Right cardiac atrium (tissue), 5 donors: ENCODE measurements around the gene SPTLC1. TPM values are rescaled to one million over a fixed set of nuclear protein-coding genes. Genes with fewer than 3 reads are reported as not detected.
"Not testable (repeated sequence)": the region's sequence is repeated elsewhere in the genome, so short reads cannot be mapped to it uniquely, and the experiment has no call there.

ENCODE experiments used
- ATAC-seq, 2 donors: fragments of 200-7000 bp; cut with Tn5 transposase; one replicate each; pipeline versions ENCODE4 v1.8.0 to v1.9.1; 2020; ENCODE audit warnings: moderate library complexity in 2 of 2, mild to moderate bottlenecking in 1 of 2
- DNase-seq, 3 donors: peaks; one replicate each; pipeline ENCODE4 v3.0.0-alpha.2; 2020
- H3K27ac ChIP-seq: one replicate; pipeline ENCODE4 v1.5.1; 2013; ENCODE audit warnings: mild to moderate bottlenecking, low read length, control low read depth, moderate library complexity
- H3K27me3 ChIP-seq: one replicate; pipeline ENCODE4 v1.6.1; 2013; ENCODE audit not compliant: control insufficient read depth, insufficient read depth
- H3K4me1 ChIP-seq: one replicate; pipeline ENCODE4 v1.6.1; 2013; ENCODE audit warnings: low read length; ENCODE audit not compliant: control insufficient read depth, insufficient read depth
- H3K4me3 ChIP-seq: one replicate; pipeline ENCODE4 v1.5.1; 2013; ENCODE audit warnings: low read length, control low read depth
- H3K9me3 ChIP-seq: one replicate; pipeline ENCODE4 v1.6.1; 2013; ENCODE audit warnings: low read length; ENCODE audit not compliant: control insufficient read depth
- WGBS: extraction: QIAGEN DNeasy Blood & Tissue Kit; methylation state at CpG from one replicate; pipeline ENCODE4 v1.1.7; 2013; 5-methylcytosine and 5-hydroxymethylcytosine counted together
- intact Hi-C, 4 donors: fragments of 100-400 bp; cut with DNase I; formaldehyde crosslinking; loops; one replicate each; pipeline versions ENCODE4 v1.11.0 to v1.14.0; 2022 to 2023
- polyA plus RNA-seq: library from polyadenylated mRNA; stranded (reverse); fragments of 200-250 nt; gene quantifications from one replicate; pipeline ENCODE4 v1.2.3, GENCODE V29; 2013
- total RNA-seq, 4 donors: library from RNA; stranded (reverse); fragmentation: NEBNext Ultra II Directional; extraction: Animal tissue kit (Norgen Biotek cat#: 25700); gene quantifications; one replicate each; pipeline ENCODE4 v1.2.1, GENCODE V29; 2021
- donor health status: healthy with polysubstance abuse.
- donor health status: DM: no; HTN: yes; CAD: no.
- donor health status: DM: no; HTN: no; CAD: no.
- donor health status: DM: no; HTN: yes; CAD: no; lungs with severe emphysema.
- donor health status: DM: yes; HTN: yes; CAD: no.

The SPTLC1 gene
- total and polyA plus RNA-seq, 5 donors, result 21.1 to 33.6 (median 32.8) TPM

DNA sequence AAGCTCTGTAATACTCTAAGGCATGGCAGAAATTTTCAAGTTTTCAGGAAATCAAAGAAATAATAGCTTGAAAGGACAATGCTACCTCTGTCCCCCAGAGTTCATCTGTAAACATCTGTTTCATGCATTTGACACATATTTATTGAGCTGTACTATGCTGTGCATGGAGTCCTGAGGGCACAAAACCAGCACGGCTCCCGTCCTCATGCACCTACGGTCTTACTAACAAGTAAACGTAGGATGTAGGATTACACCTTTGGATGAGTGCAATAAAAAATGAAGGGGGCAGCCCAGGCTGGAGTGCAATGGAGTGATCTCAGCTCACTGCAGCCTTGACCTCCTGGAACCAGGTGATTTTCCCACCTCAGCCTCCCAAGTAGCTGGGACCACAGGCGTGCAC lies 81.9 kb downstream of the SPTLC1 start:
- no peak for ATAC-seq
- no peak for DNase-seq
- no peaks in the 10 kb centered on the region for H3K9me3 ChIP-seq
- intact Hi-C loops, result no loop called here
- no peak overlapping the region for H3K27ac ChIP-seq
- H3K27me3 ChIP-seq, result no peaks in the 10 kb centered on the region
- H3K4me3 ChIP-seq, result no peak overlapping the region
- 98% methylated on average over 5 of the region's 5 CpGs for WGBS
- no peaks in the 10 kb centered on the region for H3K4me1 ChIP-seq

DNA sequence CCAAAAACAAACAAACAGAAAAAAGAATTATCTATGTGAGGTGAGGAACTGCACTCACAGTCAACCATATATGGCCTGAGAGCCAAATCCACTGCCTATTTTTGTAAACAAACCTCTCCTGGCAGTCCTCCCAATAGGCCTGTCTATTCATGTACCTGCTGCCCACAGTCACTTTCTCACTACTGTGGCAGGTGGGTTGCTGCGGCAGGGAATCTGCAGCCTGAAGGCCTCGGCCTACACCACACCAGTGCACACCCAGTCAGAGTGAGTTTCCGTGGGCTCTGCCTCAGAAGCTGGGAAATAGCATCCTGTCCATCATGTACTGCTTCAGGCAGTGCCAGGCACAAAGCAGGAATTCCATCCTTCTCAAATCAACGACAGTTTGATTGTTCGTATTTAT lies 82.3 kb downstream of the SPTLC1 start:
- Histone ChIP-seq H3K4me3 (no peak overlapping the region), H3K4me1 (no peaks in the 10 kb centered on the region), H3K9me3 (no peaks in the 10 kb centered on the region), H3K27me3 (no peaks in the 10 kb centered on the region), H3K27ac (no peak overlapping the region)
- intact Hi-C loops, result no loop called here
- 92% methylated on average over 5 of the region's 5 CpGs for WGBS
- no peak for ATAC-seq
- DNase-seq, result no peak

DNA sequence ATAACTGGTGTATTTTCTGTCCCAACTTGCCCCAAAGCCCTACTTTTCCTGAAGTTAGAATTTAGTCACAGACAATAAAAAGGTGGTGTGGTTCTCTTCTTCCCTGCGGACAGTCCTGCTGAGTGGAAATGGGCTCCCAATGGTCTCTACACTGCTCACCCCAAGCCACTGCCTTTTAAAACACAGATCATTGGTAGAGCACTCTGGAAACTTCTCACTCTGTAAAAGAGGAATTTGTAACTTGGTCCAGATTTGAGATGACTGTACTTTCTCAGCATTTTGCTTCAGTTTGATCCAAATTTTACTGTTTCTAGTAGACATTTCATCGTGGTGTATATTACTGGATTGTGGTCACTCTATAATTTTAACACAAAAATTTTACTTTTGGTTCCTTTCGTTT lies 84.8 kb downstream of the SPTLC1 start:
- ATAC-seq (no peak), DNase-seq (no peak)
- WGBS, result 93% methylated on average over 3 of the region's 3 CpGs
- Histone ChIP-seq H3K4me1 (no peaks in the 10 kb centered on the region), H3K27me3 (no peaks in the 10 kb centered on the region), H3K9me3 (no peaks in the 10 kb centered on the region), H3K4me3 (no peak overlapping the region), H3K27ac (no peak overlapping the region)
- intact Hi-C loops, result no loop called here

DNA sequence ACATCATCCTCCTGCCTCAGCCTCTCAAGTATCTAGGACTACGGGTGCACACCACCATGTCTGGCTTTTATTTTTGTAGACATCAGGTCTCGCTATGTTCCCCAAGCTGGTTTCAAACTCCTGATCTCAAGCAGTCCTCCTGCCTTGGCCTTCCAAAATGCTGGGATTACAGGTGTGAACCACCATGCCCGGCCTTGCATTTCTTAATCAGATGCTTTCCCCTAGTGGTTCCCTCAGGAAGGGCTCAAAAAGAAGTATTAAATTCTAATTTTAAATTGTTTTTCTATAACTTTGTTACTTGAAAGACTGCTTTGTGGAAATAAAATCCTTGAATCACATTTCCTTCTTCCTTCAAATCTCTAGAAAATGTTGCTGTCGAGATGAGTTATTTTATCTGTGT lies 85.7 kb downstream of the SPTLC1 start:
- Histone ChIP-seq H3K27ac (no peak overlapping the region), H3K27me3 (no peaks in the 10 kb centered on the region), H3K4me3 (no peak overlapping the region), H3K4me1 (no peaks in the 10 kb centered on the region), H3K9me3 (no peaks in the 10 kb centered on the region)
- no peak for DNase-seq
- 85% methylated on average over 4 of the region's 4 CpGs for WGBS
- intact Hi-C loops, result no loop called here
- no peak for ATAC-seq

DNA sequence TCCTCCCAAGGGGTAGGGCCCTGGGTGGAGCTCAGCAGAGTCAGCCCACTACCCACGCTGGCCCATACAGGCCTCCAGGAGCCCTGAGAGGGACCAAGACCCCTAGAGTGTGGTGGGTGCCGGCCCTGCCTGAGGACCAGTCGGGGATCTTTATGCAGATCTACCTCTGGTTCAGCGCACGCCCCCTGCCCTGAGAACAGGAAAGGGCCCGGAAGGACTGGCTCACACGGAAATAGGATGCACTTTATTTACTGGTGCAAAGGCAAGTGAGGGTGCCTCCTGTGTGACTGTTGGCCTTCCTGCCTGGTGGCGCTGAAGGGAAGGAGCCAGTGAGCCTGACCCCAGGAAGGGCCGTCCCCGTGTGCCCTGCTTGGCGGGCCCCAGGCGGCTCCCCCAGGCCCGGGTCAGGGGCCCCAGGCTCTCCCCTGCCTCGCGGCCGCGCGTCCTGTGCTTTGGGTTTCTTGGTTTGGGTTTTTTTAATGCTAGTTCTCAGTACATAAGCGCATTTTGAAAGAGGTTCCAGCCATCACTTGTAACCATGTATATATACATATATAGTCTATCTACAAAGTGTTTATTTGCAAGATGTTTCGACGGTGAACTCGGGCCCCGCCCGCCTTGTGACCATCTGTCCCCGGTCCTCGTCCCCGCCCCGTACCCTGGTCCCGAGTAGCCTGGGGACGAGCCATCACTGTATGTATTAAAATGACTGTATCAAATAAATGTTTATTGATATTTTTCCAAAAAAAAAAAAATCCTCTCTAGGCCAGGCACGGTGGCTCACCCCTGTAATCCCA lies 88.8 kb downstream of the SPTLC1 start:
- DNase-seq (no peak), ATAC-seq (no peak)
- intact Hi-C loops, result no loop called here
- Histone ChIP-seq H3K9me3 (no peaks in the 10 kb centered on the region), H3K4me3 (no peak overlapping the region), H3K27ac (no peak overlapping the region), H3K4me1 (no peaks in the 10 kb centered on the region), H3K27me3 (no peaks in the 10 kb centered on the region)
- 88% methylated on average over 31 of the region's 31 CpGs for WGBS

DNA sequence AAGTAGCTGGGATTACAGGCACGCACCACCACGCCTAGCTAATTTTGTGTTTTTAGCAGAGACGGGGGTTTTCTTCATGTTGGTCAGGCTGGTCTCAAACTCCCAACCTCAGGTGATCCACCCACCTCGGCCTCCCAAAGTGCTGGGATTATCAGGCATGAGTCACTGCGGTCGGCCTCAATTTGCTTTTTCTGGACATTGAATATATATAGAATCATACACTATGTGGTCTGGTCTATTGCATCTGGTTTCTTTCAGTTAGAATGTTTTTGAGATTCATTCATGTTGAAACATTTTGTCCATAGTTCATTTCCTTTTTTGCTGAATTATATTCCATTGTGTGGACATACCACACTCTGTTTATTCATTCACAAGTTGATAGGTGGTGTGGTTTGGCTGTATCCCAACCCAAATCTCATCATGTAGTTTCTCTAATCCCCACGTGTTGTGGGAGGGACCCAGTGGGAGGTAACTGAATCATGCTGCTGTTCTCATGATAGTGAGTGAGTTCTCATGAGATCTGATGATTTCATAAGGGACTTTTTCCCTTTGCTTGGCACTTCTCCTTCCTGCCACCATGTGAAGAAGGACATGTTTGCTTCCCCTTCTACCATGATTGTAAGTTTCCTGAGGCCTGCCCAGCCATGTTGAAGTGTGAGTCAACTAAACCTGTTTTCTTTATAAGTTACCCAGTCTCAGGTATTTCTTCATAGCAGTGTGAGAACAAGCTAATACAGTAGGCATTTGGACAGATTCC lies 93.2 kb downstream of the SPTLC1 start:
- 63% methylated on average over 7 of the region's 7 CpGs for WGBS
- ATAC-seq, intact Hi-C loops: not testable (repeated sequence)

DNA sequence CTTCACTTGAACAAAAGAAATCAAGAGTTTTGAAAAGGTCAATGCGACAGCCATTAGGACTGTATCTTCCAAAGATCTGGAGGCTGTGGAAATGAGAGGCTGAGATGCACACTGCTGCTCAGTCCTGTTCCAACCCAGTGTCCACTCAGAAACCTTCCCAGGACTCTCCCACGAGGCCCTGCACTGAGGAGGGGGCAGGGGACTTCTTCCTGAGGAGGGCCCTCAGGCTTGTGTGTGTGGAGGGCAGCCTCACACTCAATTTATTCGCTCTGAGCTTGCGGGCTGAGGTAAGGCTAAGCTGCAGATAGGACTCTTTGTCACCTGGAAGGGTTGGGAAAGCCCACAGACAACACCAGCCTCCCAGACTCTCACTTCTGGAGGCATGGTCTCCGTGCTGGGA lies 95.6 kb downstream of the SPTLC1 start:
- intact Hi-C loops, result no loop called here
- DNase-seq, result no peak
- no peak overlapping the region for H3K27ac ChIP-seq
- H3K9me3 ChIP-seq, result no peaks in the 10 kb centered on the region
- 61% methylated on average over 5 of the region's 5 CpGs for WGBS
- H3K4me3 ChIP-seq, result no peak overlapping the region
- no peaks in the 10 kb centered on the region for H3K27me3 ChIP-seq
- H3K4me1 ChIP-seq, result no peaks in the 10 kb centered on the region
- ATAC-seq, result no peak

More for the DNA sequence above, 93.2 kb downstream of the SPTLC1 start:
- not testable (repeated sequence) for H3K27ac ChIP-seq, H3K9me3 ChIP-seq, DNase-seq, H3K27me3 ChIP-seq, H3K4me1 ChIP-seq, H3K4me3 ChIP-seq

DNA sequence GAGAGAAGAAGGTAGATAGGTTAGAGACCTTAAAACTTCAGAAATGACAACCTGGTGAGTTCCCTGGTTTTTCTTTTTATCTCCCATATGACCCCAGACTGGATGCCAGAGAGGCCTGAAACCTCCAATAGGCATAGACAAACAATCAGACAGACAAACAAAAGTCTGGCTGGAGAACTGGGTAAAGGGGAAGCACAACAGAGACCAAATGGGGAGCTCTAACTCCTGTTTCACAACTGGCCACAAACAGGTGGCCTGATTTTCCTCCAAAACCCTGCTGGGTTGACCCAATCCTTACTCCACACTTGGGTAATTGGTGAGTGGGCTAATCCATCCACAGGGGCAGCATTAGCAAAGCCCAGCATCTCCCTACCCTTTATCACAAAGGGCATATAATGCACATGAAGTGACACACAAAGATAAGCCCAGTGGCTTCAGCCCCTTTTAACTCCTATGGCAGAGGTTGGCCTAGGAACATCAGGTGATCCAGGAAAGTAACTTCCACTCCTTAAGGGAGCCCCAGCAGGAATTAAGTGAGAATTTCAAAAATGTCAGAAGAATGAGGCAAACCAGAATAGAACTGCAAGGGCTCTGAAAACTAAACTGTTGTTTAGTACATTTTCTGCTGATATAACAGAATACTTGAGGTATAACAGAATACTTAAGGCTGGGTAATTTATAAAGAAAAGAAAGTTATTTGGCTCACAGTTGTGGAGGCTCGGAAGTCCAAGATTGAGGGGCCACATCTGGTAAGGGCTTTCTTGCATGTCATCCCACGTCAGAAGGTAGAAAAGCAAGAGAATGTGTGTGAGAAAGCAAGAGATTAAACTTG lies 104.3 kb downstream of the SPTLC1 start:
- DNase-seq, result no peak
- Histone ChIP-seq H3K4me3 (no peak overlapping the region), H3K27me3 (no peaks in the 10 kb centered on the region), H3K9me3 (no peaks in the 10 kb centered on the region), H3K27ac (no peak overlapping the region), H3K4me1 (no peaks in the 10 kb centered on the region)
- WGBS, result 79% methylated on average over 2 of the region's 2 CpGs
- no peak for ATAC-seq
- intact Hi-C loops, result no loop called here

DNA sequence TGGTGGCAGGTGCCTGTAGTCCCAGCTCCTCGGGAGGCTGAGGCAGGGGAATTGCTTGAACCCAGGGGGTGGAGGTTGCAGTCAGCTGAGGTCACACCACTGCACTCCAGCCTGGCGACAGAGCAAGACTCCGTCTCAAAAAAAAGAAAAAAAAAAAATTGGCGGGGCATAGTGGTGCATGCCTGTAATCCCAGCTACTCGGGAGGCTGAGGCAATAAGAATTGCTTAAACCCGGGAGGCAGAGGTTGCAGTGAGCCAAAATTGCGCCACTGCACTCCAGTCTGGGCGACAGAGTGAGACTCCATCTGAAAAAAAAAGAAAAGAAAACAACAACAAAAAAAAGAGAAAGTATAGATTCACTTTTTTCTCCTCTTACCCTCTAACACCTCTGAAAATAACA lies 105.0 kb downstream of the SPTLC1 start:
- DNase-seq, ATAC-seq, H3K27ac ChIP-seq, H3K4me1 ChIP-seq, H3K9me3 ChIP-seq, H3K27me3 ChIP-seq, H3K4me3 ChIP-seq, intact Hi-C loops: not testable (repeated sequence)
- 72% methylated on average over 8 of the region's 8 CpGs for WGBS

DNA sequence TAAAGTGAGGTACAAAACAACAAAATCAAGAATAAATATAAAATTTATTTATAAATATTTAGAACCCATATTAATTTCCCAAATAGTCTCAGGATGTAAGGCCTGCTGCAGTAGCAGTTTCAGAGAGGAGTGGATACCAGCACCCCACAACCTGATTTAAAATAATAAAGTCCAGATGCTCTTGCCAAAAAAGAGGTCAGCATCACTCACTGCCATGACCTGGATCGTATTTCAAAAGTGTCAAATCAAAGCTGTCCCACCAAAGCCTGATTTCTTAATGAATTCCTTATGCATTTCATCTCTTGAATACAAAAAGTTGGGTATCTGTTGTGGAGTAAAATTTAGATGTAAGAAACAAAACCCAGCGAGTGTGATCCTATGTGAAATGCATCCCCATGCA lies 107.2 kb downstream of the SPTLC1 start:
- intact Hi-C loops, result no loop called here
- Histone ChIP-seq H3K4me3 (no peak overlapping the region), H3K9me3 (no peaks in the 10 kb centered on the region), H3K27me3 (no peaks in the 10 kb centered on the region), H3K27ac (no peak overlapping the region), H3K4me1 (no peaks in the 10 kb centered on the region)
- DNase-seq (no peak), ATAC-seq (no peak)
- WGBS, result 74% methylated on average over 2 of the region's 2 CpGs

DNA sequence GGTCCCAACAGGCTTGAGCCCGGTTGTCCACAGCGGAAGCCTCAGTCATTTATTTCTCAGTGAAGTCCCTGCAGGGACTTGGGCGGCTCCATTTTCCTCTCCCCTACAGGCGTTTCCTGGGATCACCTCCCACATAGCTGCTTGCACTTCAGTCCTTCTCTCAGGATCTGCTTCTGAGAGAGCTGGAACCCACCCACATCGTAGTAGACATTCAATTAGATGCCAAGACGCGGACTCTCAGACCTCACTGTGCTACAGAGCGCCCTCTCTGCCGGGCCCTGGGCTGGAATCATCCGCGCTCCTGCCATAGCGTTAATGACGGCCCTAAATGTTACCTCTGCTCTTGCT lies 111.2 kb downstream of the SPTLC1 start:
- Histone ChIP-seq H3K27me3 (no peaks in the 10 kb centered on the region), H3K27ac (no peak overlapping the region), H3K4me3 (no peak overlapping the region), H3K4me1 (no peaks in the 10 kb centered on the region), H3K9me3 (no peaks in the 10 kb centered on the region)
- intact Hi-C loops, result no loop called here
- DNase-seq, result no peak
- no peak for ATAC-seq
- 78% methylated on average over 13 of the region's 13 CpGs for WGBS
